GOT3 (cell line): Measurements from ENCODE around the gene PSMC3.

ENCODE experiments used
- DNase-seq: peaks from one replicate; lab custom pipeline; 2025; ENCODE audit warnings: mixed read lengths; lab: John Stamatoyannopoulos, UW

The PSMC3 gene

DNA sequence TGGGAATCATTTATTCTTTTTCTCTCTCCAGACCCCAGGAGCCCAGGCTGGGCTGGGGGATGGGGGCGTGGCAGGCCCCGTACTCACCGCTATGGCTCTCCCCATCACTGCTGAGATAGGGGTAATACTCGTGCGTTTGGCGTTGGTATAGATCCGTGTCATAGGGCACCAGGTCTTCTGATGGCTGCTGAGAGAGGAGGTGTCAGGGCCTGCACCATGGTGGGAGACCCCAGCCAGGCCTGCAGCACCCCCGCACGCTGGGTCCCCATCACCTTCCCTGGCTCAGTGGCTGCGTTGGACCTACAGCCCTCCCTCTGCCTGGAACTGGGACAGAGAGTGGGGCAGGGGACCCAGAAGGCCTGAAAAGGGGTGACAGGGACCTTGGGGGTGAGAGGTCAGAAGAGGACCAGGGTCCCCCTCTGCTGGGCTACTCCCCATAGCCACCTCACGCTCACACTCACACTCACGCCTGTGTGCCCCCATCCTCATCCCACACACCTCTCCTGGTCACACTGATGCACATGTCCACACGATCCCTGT, 50.6 kb downstream of the PSMC3 start:
- no peak for DNase-seq

DNA sequence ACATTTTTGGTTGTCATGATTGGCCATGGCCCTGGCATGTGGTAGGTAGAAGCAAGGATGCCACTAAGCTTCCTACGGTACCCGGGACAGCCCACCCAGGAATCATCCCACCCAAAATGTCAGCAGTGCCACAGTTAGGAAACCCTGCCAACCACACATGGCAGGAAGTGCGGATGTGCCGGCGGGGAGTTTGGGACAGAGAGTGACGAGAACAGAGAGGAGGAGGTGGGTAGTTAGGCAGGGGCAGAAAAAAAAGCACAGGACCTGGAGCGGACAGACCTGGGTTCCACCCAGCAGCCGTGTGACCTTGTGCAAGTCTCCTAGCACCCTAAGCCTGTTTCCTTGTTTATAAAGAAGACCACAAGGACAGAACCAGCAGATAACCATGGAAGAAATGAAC, 51.2 kb downstream of the PSMC3 start:
- no peak for DNase-seq

GRCh38 chr11:47374720-47375019, 51.6 kb downstream of the PSMC3 start:
- no peak for DNase-seq

DNA sequence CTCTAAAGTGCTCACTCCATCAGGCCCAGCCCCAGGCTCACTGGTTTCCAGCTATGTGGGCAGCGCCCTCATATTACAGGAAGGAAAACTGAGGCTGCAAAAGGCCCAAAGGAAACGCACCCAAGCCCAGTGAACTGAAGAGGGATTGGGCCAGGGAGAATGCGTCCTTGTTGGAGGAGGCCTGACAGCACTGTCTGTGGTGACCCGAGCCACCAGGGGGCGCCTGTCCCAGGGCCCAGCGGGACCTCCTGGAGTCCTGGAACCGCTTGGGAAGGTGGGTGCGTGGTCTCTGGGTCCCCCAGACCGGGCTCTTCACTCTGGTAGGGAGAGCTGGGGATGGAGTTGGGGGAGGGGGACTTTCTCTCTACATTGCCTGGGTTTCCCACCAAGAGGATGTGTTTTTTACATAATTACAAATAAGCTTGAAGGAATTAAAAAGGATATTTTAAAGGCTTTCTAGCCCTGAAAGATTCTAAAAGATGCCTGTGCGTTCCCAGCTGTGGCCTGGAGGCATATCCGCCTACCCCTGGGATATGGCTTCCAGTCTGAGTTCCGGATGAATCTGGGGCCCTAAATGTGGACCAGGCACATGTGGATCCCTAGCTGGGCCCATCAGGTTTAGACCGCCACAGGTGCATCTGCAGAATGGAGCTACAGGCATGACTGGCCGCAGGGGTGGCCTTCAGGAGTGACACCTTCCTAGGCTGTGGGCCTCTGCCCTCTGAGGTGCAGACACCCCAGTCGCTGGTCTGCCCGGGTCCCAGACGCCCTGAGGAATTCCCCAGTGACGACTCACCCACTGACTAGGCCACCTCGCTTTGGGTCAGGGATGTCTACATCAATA, 52.1 kb downstream of the PSMC3 start:
- peak; percentile 16 for DNase-seq

DNA sequence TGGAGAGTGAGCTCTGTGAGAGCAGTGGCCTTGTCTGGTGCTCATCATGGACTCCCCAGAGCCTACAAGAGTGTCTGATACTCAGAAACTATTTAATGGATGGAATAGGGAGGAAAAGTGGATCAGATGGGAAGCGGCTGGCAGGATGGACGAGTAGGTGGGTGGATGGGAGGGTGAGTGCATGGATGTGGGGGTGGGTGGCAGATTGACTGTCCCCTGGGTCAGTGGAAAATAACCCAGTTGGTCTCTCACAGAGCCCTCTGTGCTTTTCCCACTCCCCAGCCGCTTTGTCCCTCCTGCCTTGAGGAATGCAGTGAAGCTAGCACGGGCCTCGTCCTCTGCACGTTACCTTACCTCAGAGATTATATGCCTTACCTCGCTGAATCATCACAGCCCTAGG, 53.8 kb downstream of the PSMC3 start:
- no peak for DNase-seq

DNA sequence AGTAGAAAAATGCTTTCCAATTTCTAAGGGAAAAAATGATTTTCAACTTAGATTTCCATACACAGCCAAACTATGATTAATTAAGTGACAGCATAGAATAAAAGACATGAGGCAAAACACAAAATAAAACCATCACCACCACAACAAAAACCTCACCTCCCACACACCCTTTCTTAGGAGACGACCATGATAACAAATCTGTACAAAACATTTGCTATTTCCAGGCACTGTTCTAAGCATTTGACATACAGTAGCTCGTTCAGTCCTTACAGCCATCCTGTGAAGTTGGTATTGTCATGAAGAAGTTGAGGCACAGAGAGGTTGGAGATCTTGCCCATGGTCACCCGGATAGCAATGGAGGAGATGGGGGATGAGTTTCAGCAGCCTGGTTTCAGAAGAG, 56.6 kb downstream of the PSMC3 start:
- DNase-seq = no peak
